CD4-positive, alpha-beta T cell treated with Interleukin-15 for 1 hour (primary cell): ENCODE results near the gene HNRNPK.
A peak's percentile ranks its signal among the peaks of the same experiment; 100 is the strongest.

ENCODE experiments used
- DNase-seq: peaks from one replicate; pipeline ENCODE4 v3.0.0-alpha.2; 2020

Gene HNRNPK

GRCh38 chr9:83979812-83980394 lies at the start of gene HNRNPK:
HNRNPK (minus strand) TSS chr9:83980215; CDS start chr9:83978252, 1,963 bp downstream.
- peak; percentile 97 for DNase-seq

GRCh38 chr9:84027201-84027600 lies 47.2 kb upstream of the HNRNPK start:
- DNase-seq, result no peak

GRCh38 chr9:84024041-84024575 lies 44.1 kb upstream of the HNRNPK start:
- no peak for DNase-seq

- no peak for DNase-seq
Observed at GRCh38 chr9:84007662-84008061, 27.6 kb upstream of the HNRNPK start.

- no peak for DNase-seq
Observed at GRCh38 chr9:84003246-84003645, 23.2 kb upstream of the HNRNPK start.

GRCh38 chr9:84002344-84002743 lies 22.3 kb upstream of the HNRNPK start:
- DNase-seq, result no peak

GRCh38 chr9:84001621-84002020 lies 21.6 kb upstream of the HNRNPK start:
- DNase-seq, result no peak

- DNase-seq, result no peak
Observed at GRCh38 chr9:84000186-84000585, 20.2 kb upstream of the HNRNPK start.

- no peak for DNase-seq
Observed at GRCh38 chr9:83999141-83999918, 19.3 kb upstream of the HNRNPK start.

- DNase-seq, result no peak
Observed at GRCh38 chr9:83996126-83996525, 16.1 kb upstream of the HNRNPK start.

GRCh38 chr9:83992901-83993300 lies 12.9 kb upstream of the HNRNPK start:
- no peak for DNase-seq

GRCh38 chr9:83992407-83992806 lies 12.4 kb upstream of the HNRNPK start:
- no peak for DNase-seq

GRCh38 chr9:83991355-83991754 lies 11.3 kb upstream of the HNRNPK start:
- DNase-seq, result no peak

- no peak for DNase-seq
Observed at GRCh38 chr9:83988411-83988810, 8.4 kb upstream of the HNRNPK start.

GRCh38 chr9:83987402-83987791 lies 7.4 kb upstream of the HNRNPK start:
- no peak for DNase-seq

GRCh38 chr9:83986765-83987401 lies 6.9 kb upstream of the HNRNPK start:
- DNase-seq, result peak; percentile 19

GRCh38 chr9:83986195-83986594 lies 6.2 kb upstream of the HNRNPK start:
- DNase-seq, result no peak

- DNase-seq, result peak; percentile 21
Observed at GRCh38 chr9:83981126-83981871, 1.3 kb upstream of the HNRNPK start.

- peak; percentile 98 for DNase-seq
Observed at GRCh38 chr9:83980395-83981125, 545 bp upstream of the HNRNPK start, which contains the start of gene RMI1. RMI1 (plus strand) TSS chr9:83980805; CDS start chr9:84000987, 20,182 bp downstream.

- DNase-seq, result peak; percentile 90
Observed at GRCh38 chr9:83978992-83979811, 813 bp downstream of the HNRNPK start.

- no peak for DNase-seq
Observed at GRCh38 chr9:83977196-83977595, 2.8 kb downstream of the HNRNPK start.
